GM18858 (cell line): ENCODE results near the gene RPL29.
"Not testable (repeated sequence)": the region's sequence is repeated elsewhere in the genome, so short reads cannot be mapped to it uniquely, and the experiment has no call there.

Source experiments
- ATAC-seq: cut with Tn5 transposase; IDR thresholded peaks from one replicate; pipeline ENCODE4 v1.9.1; 2021; ENCODE audit not compliant: unreplicated experiment

The RPL29 gene

DNA sequence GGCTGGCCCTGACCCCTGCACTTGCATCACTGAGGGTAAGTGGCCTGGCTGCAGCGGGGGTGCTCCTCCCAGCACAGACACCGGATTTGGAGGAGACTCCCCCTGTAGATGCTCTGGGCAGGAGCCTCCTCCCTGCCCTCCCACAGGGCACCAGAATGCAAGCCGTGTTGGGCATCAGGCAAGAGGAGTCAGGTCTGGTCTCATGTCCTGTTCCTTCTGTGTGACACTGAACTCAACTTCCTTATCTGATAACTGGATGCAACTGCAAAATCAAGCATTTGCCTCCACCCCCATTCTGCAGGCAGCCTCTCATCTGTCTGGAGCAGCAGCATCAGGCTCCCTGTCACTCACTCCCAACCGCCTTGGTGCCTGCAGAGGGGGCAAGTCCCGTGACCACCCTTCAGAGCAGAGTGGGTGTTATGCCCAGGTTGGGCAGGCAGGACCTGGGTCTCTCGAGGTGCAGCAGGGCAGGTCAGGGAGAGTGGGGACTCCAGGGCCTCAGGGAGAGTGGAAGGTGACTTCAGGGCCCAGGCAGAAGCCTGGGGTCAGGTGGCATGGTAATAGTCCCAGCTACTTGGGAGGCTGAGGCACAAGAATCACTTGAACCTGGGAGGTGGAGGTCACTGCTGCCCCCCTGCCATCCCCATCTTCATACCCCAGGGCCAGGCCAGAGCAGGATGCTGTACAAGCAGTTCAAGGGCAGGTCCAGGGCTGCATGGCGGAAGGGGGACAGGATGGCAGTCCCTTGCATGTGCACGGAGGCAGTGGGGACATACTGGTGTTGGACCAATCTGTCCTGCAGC, 10.5 kb upstream of the RPL29 start:
- ATAC-seq = no peak

DNA sequence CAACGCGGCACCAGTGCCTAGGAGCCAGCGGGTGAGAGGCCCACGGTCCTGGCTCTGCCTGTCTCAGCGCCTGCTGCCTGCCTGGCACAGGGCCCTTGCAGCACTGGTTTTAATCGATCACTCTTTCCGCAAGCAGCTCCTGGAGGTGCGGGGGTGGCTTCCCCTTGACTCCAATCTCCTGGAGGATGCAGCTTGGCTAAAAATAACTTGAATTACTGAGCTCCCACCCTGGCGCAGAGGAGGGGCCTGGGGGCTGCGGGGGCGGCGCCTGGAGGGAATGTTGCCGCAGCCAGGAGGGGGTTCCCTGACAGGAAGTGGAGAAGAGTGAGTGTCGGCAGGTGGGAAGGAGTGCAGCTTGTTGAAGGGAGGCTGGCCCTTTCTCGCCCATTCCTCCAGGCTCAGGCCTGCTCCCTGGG, 9.9 kb upstream of the RPL29 start:
- ATAC-seq = no peak

DNA sequence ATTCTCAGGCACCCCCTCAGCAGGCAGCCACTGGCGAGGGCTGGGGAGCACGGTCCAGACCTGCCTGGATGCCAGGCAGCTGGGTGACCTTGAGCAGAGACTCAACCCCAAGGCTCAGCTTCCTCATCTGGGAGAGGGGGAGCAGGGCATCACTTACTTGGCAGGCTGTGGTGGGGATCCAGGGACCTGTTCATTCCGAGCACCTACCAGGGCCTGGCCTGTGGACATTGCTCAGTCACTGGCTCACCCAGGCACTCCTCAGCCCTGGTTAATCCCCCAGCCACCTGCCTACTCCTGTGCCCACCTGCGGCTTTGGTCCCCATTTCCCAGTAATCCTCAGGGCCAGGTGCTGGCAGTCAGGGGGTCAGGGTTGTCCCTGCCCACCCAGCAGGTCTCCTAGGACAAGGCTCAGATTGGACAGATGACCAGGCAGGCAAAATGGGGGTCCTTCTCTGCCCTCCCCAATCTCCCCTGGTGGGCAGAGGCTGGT, 9.3 kb upstream of the RPL29 start:
- no peak for ATAC-seq

DNA sequence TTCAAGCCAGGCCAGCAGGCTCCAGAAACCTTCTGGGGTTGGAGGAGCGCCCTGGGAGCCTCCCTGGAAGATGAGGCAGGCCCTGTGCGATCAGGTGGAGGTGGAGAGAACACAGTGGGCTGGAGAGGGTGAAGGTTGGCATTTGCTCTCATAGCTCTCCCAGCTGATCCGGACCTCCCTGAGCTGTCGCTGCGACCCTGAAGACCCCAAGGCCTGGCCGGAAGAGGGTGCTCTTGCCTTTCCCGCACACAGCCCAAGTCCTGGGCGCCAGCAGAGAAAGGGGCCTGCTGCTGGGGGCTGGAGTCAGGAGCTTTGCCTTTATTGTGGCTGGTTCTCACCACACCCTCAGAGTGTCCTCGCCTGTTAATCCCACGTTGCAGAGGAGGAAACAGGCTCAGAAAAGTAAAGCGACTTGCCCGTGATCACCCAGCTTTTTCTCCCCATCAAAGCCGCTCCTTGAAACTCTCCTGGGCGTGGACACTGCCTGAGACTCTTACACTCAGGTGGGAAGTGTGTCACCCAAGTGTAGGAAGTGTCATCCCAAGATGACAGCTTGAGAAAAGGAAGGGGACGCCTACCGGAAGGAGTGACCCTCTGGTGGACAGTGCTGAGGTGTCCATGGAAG, 8.6 kb upstream of the RPL29 start:
- no peak for ATAC-seq

DNA sequence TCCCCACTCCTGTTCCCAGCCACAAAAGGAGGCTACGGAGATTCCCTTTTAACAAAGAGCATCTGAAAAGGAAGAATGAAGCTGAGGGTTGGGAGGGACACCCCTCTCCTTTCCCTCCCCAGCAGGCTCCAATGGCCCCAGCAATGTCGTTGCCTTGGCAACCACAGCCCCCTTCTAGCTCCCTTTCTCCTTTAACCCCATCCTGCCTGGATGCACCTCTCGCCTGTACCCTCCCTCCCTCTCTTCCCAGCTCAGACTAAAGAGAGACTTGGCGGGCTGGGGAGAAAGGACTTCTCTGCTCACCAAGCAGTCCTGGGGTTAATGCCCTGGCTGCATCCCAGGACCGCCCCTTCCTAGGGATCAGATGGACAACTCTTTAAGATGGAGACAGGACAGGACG, 7.1 kb upstream of the RPL29 start:
- no peak for ATAC-seq

DNA sequence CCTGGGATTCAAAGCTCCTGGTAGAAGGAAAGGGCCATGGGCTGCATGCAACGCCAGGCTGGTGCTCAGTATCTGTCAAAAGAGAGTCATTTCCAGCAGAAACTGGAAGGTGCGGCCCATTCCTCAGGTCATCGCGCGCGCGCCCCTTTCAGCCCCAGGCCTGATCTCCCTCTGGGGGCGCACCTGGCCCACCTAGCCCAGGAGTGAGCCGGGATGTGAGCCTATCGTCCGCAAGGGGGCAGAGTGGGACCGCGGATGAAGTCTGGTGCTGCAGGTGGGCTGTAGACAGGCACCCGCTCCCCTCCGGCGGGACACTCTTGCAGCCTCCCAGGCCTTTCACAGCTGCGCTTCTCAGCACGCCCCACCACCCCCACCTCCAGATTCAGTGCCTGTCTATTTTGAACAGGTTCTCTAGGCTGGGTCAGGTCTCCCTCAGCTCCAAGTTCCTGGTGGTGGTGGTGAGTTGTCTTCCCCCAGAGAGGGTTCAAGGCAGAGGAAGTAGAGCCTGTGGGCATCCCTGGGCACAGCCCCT, 5.8 kb upstream of the RPL29 start:
- no peak for ATAC-seq

DNA sequence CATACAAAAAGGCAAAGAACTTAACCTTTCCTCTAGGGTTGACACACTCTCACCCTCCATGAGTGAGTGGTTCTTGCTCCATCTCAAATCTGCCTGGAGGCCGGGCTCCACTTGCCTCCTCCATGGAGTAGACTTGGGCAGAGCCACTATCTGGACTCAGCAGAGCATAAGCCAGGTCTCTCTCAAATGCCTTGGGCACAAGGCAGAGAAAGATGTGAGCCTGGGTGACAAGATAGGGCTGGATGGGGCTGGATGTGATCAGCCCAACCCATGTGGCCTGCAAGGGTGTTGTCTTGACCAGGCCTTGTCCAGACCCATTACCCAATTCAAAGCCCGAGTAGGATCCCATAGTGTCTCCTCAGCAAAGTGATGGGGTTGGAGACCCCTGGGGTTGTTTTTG, 4.2 kb upstream of the RPL29 start:
- ATAC-seq = no peak

DNA sequence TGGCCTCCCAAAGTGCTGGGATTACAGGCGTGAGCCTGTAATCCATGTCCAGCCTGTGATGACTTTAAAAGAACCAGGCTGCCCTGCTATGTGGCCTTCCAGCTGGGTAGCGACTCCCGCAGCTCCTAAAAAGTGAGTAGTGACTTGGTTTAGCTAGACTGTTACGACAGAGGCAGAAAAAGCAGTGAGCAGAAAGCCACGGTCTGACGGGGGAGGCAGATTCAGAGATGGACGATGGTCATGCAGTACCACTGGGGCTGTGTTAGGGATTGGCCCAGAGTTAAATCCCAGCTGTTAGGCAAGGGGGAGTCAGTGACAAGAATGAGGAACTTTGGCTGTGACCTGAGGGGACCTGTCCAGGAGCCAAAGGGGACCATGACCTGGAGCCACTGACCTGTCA, 3.1 kb upstream of the RPL29 start:
- no peak for ATAC-seq

DNA sequence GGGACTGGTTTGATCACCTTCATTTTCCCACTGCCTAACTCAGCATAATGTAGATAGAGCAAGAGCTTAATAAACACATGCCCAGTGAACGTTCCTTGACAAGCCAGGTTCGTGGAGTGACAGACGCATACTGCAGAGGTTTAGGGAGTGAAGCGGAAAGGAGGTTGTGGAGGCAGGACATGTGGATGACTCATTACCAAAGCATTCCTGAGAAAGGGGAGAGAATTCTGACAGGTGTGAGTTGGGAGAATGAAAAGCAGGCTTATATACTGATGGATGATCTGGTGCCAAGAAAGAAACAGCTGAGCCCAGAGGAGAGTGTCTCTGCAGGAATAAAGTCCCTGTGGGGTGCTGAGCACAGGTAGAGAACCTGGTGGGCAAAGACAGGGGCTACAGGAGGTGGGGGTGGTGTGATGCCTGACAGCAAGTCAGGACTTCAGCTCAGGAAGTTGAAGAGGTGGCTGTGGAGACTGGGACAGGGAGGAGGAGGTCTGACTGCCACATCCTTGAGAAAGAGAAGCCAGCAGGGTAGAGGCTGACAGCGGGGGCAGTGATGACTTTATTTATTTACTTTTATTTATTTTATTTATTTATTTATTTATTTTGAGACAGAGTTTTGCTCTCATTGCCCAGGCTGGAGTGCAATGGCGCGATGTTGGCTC, 2.4 kb upstream of the RPL29 start:
- no peak for ATAC-seq

DNA sequence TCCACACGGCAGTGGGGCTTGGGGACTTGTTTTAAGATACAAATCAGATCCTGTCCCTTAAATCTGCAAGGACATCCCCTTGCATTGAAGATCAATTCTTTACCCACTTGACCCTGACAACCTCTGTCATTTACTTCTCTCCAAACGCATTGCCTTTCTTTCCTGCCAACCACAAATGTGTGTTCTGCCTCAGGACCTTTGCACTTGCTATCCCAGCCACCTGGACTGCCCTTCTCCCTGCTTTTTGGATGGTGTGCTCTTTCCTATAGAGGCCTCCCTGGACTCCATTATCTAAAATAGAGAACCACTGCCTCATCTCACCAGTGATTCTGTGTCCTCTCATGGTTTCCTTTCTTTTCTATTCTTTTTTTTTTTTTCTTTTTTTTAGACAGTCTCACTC, 1.5 kb upstream of the RPL29 start:
- ATAC-seq = no peak

DNA sequence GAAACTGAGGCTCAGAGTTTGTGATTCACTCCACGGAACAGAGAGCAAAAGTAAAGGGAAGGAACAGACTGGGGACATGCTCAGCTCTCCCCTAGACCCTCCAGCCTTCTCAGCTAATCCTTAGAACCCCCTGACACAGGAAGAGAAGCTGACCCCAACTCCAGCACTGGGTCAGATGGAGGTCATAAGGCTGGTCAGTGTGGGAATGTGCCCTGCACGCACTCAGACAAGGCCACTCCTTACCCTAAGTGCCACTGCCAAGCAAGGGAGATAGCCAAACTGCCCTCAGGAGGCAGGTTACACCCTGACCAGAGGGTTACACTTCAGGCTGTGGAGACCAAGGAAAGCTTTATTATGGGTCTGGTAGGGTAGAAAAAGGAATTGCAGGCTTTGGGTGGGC, 1.2 kb downstream of the RPL29 start:
- no peak for ATAC-seq

DNA sequence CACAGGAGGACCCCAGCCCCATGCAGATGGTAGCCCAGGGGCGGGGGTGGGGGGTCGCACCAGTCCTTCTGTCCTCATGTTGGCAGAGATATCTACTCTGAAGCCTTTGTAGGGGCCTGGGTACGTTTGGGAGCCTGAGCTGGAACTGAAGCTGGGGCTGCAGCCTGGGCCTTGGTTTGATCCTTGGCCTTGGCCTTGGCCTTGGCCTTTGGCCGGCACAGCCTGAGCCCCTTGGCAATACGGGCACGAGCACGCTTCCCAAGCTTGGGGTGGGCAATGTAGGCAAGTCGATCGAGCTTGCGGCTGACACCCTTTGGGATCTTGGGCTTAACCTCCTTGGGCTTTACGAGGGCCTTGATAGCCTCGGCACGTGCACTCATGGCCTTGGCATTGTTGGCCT, 2.0 kb downstream of the RPL29 start:
- ATAC-seq = not testable (repeated sequence)

DNA sequence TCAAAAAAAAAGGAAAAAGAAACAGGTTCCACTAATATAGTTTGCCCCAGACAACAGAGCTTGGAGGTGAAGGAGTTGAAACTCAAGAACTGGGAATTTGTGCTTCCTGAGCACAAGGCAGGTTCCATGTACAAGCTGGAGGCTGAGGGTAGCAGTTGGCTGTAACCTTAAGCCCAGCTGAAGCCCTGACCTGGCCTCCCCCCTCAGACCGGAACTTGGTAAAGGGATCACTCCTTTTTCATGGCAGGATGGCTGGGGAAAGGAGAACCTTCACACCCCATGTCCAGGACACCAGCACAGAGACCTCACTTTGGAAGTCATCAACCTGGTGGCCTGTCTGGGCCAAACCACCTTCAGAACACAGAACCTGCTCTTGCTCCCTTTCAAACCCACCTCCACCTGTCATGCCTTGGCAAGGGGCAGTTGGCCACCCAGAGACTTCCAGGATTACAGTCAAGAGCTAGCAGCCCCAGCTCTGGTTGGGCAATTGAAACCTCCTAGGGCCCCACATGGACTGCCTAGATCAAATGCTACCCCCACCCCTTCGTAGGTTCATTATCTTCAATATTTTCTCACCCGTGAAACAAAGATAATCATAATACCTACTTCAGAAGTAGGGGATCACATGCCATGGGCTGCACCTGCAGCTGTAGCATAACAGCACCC, 3.5 kb downstream of the RPL29 start:
- ATAC-seq = no peak

DNA sequence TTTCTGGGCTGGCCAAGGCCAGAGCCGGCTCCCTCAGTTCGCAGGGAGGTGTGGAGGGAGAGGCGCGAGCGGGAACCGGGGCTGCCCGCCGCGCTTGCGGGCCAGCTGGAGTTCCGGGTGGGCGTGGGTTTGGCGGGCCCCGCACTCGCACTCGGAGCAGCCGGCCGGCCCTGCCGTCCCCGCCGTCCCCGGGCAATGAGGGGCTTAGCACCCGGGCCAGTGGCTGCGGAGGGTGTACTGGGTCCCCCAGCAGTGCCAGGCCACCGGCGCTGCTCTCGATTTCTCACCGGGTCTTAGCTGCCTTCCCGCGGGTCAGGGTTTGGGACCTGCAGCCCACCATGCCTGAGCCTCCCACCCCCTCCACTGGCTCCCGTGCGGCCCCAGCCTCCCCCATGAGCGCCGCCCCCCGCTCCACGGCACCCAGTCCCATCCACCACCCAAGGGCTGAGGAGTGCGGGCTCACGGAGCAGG, 5.2 kb downstream of the RPL29 start:
- ATAC-seq = not testable (repeated sequence)

DNA sequence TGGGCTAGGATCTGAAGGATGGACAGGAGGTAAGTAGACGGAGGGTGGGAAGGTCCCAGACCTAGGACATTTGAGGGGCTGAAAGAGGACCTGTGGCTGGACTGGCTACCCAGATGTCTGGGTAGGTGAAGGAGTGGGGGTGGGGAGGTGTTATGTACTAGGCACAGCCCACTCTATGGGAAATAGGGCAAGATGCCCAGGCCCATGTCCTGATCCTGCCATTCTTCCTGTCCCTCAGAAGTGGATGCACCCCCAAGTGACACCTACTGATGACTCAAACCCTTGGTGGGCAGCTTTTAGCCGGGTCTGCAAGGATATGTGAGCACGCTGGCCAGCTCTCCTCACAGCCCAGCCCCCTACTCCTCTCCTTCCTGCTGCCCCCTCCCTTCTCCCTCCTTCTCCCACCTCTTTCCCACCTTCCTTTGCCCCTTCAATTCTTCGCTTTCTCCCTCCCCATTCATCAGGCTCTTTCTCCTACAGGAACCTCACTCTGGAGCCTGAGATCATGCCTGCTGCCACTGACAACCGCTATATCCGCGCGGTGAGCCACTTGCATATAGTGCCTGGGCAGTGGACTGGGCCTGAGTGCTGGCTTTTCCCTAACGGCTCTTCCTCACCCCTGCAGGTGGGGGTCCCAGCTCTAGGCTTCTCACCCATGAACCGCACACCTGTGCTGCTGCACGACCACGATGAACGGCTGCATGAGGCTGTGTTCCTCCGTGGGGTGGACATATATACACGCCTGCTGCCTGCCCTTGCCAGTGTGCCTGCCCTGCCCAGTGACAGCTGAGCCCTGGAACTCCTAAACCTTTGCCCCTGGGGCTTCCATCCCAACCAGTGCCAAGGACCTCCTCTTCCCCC, 7.2 kb downstream of the RPL29 start:
- ATAC-seq = no peak

DNA sequence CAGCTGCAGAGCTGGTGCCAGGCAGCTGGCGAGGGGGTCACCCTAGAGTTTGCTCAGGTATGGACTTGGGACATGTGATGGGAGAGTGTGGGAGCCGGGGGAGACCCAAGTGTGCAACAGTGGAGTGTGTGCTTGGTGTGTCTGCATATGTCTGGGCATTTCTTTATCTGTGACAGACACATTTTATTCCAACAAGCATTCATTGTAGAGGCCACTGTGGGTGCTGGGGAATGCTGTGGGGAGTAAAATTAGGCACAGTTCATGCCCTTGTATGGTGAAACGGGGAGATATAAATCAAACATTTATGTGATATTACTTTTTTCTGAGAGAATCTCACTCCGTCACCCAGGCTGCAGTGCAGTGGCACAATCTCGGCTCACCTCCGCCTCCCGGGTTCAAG, 8.1 kb downstream of the RPL29 start:
- no peak for ATAC-seq

DNA sequence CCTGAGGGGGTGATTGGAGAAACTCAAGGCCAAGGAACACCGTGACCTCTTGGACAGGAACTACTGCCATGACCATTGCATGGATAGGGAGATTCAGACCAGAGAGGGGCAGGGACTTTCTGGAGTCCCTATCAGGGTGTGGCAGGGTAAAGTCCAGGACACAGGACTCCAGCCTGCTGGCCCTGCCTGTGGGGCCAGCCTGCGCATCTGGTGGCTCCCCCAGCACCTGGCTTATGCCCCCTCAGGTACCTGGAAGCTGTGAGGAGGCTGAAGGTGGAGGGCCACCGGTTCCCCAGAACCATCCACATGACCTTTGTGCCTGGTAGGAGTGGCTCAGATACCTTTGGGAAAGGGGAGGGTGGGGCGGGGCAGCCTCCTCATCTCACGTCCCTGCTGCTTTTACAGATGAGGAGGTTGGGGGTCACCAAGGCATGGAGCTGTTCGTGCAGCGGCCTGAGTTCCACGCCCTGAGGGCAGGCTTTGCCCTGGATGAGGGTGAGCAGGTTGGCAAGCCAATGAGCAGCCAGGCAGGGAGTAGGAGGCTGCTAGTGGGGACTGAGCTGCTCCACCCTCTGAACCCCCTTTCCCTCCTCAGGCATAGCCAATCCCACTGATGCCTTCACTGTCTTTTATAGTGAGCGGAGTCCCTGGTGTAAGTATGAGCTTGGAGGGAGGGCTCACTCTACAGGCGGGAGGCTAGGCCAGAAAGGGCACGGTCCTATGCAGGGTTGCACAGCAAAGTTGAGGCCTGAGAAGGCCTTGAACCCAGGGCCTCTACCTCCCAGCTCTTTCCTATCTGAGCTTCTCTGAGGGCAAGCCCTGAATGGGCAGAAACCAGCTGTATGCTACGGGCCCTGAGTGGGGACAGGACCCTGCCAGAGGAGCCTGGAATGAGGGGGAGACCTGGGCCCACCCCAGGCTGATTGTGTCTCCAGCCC, 9.4 kb downstream of the RPL29 start:
- no peak for ATAC-seq

DNA sequence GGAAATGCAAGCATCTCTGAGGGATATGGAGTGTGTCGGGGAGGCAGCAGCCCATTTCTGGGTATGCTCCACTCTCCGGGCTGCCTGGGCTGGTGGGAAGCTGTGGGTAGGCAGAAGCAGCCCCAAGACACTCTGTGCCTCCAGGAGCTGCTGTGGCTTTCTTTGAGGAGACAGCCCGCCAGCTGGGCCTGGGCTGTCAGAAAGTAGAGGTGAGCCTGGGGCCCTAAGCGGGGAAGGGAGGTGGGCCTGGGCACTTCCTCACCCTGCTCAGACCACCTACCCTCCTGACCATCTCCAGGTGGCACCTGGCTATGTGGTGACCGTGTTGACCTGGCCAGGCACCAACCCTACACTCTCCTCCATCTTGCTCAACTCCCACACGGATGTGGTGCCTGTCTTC, 10.6 kb downstream of the RPL29 start:
- no peak for ATAC-seq

DNA sequence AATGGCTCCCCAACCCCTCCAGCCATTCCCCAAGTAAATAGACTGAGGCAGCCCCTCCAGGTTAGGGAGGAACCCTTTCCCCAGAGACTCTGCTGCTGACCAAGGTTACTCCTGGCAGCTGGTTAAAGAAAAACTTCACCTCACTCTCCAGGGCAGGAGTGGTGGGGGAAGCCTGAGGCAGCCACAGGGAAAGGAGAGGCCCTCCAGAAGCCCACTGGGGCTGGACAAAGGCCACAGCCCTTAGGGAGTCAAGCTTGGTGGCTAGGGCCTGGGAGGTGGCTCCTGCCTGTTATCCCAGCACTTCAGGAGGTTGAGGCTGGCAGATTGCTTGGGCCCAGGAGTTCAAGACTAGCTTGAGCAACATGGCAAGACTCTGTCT, 11.4 kb downstream of the RPL29 start:
- ATAC-seq = no peak
